K562 (cell line): ENCODE data around the gene LNPEP. TPM values are rescaled to one million over a fixed set of nuclear protein-coding genes. Genes with fewer than 3 reads are reported as not detected.

Experiments
- C11orf30 ChIP-seq: fragments of 450-650 bp; IDR thresholded peaks from 2 replicates; pipeline ENCODE4 v1.6.1; 2016; ENCODE audit warnings: low read depth, mild to moderate bottlenecking
- CHD2 ChIP-seq: IDR thresholded peaks from 2 replicates; pipeline ENCODE4 v1.6.1; 2011; ENCODE audit warnings: low read depth, low read length
- ERF ChIP-seq: fragments of 450-650 bp; formaldehyde crosslinking; IDR thresholded peaks from 2 replicates; pipeline ENCODE4 v1.4.0; 2020; ENCODE audit warnings: mild to moderate bottlenecking, mixed read lengths
- EWSR1 ChIP-seq: fragments of 450-650 bp; IDR thresholded peaks from 2 replicates; pipeline ENCODE4 v1.6.1; 2018; ENCODE audit warnings: borderline replicate concordance, mild to moderate bottlenecking, low read depth, moderate library complexity; ENCODE audit not compliant: partially characterized antibody
- KDM4B ChIP-seq, 2 experiments: fragments of 450-650 bp in 1 of 2; sonication (generic) in 1 of 2; IDR thresholded peaks; 2 replicates each; pipeline ENCODE4 v1.6.1; 2016 to 2017; ENCODE audit warnings: borderline replicate concordance in 2 of 2, antibody characterized with exemption in 1 of 2, low read depth in 1 of 2, mild to moderate bottlenecking in 1 of 2
- MED1 ChIP-seq: sonication (generic); formaldehyde crosslinking; IDR thresholded peaks from 2 replicates; pipeline ENCODE4 v1.8.1; 2023; ENCODE audit warnings: missing genetic modification reagents, borderline replicate concordance
- MTA1 ChIP-seq: fragments of 450-650 bp; IDR thresholded peaks from 2 replicates; pipeline ENCODE4 v1.6.1; 2017; ENCODE audit warnings: borderline replicate concordance
- MYC ChIP-seq, 2 experiments: fragments of 250-450 bp in 1 of 2; sonication (Bioruptor Pico) in 1 of 2; IDR thresholded peaks; 2 replicates each; pipeline versions ENCODE4 v1.5.1 to v1.6.1; 2012 to 2021; ENCODE audit warnings: low read depth in 2 of 2, borderline replicate concordance in 1 of 2, improper control_type of control experiment in 1 of 2, low read length in 1 of 2, mild to moderate bottlenecking in 1 of 2, moderate library complexity in 1 of 2
- NR1H2 ChIP-seq: sonication (generic); formaldehyde crosslinking; IDR thresholded peaks from 2 replicates; pipeline ENCODE4 v1.4.0; 2020; ENCODE audit warnings: mild to moderate bottlenecking, missing genetic modification reagents
- PYGO2 ChIP-seq: fragments of 450-650 bp; IDR thresholded peaks from 2 replicates; pipeline ENCODE4 v1.6.1; 2016; ENCODE audit warnings: mild to moderate bottlenecking, missing genetic modification characterization, moderate library complexity, missing compliant biosample characterization
- RBM14 ChIP-seq: fragments of 200-400 bp; formaldehyde crosslinking; IDR thresholded peaks from 2 replicates; pipeline ENCODE4 v1.6.1; 2018; ENCODE audit warnings: low read depth, mild to moderate bottlenecking, low read length, moderate library complexity, borderline replicate concordance; ENCODE audit not compliant: insufficient read depth
- RBM15 ChIP-seq: fragments of 200-400 bp; formaldehyde crosslinking; IDR thresholded peaks from 2 replicates; pipeline ENCODE4 v1.6.1; 2018; ENCODE audit warnings: mild to moderate bottlenecking, low read length, moderate library complexity; ENCODE audit not compliant: insufficient read depth
- RFX1 ChIP-seq: fragments of 450-650 bp; IDR thresholded peaks from 2 replicates; pipeline ENCODE4 v1.6.1; 2016; ENCODE audit warnings: mild to moderate bottlenecking, moderate library complexity
- TAF9B ChIP-seq: fragments of 450-650 bp; IDR thresholded peaks from 2 replicates; pipeline ENCODE4 v1.6.1; 2018; ENCODE audit warnings: mild to moderate bottlenecking; ENCODE audit not compliant: partially characterized antibody
- ZNF311 ChIP-seq: fragments of 250-450 bp; sonication (Bioruptor Pico); IDR thresholded peaks from 2 replicates; pipeline ENCODE4 v1.4.0; 2020; ENCODE audit warnings: mild to moderate bottlenecking, moderate library complexity
- ZNF778 ChIP-seq: fragments of 450-650 bp; formaldehyde crosslinking; IDR thresholded peaks from 2 replicates; pipeline ENCODE4 v1.4.0; 2020; ENCODE audit warnings: mild to moderate bottlenecking, moderate library complexity
- ZNF780A ChIP-seq: fragments of 250-450 bp; sonication (Bioruptor Pico); IDR thresholded peaks from 2 replicates; pipeline ENCODE4 v1.5.0; 2021; ENCODE audit warnings: mild to moderate bottlenecking
- polyA plus RNA-seq, 8 experiments: library from polyadenylated mRNA; depleted of rRNA in 4 of 8; stranded (reverse) in 5 of 8; unstranded in 3 of 8; fragments of >200 nt; fragmentation: Nextera tagmentation in 2 of 8; fragmentation: Illumina TruSeq in 1 of 8; extraction: Ambion mirVana in 2 of 8; extraction: Trizol in 1 of 8; gene quantifications; 2 replicates each; pipeline versions ENCODE4 v1.2.1 to v1.2.3, GENCODE V29; 2011 to 2014; ENCODE audit warnings: inconsistent platforms in 1 of 8, missing spikeins in 1 of 8
- total RNA-seq, 7 experiments: library from RNA; depleted of rRNA in 6 of 7; stranded (reverse); fragments of >200 nt in 6 of 7; fragmentation: Illumina TruSeq in 2 of 7; extraction: Trizol in 2 of 7; gene quantifications; 2 replicates each; pipeline versions ENCODE4 v1.2.1 to v1.2.3, GENCODE V29; 2011 to 2021; ENCODE audit warnings: low replicate concordance in 1 of 7
- TF ChIP-seq, protein P1 (sequence below): fragments of 450-650 bp; formaldehyde crosslinking; IDR thresholded peaks from 2 replicates; pipeline ENCODE4 v1.4.0; 2022; ENCODE audit warnings: missing genetic modification characterization
- TF ChIP-seq, protein P2 (sequence below): fragments of 200-800 bp; sonication (Bioruptor generic); IDR thresholded peaks from 2 replicates; pipeline ENCODE4 v1.6.1; 2017; ENCODE audit warnings: missing genetic modification characterization, missing compliant biosample characterization
- TF ChIP-seq, protein P3 (sequence below): fragments of 250-450 bp; sonication (Bioruptor Pico); IDR thresholded peaks from 2 replicates; pipeline ENCODE4 v1.4.0; 2020; ENCODE audit warnings: mild to moderate bottlenecking, moderate library complexity

Gene LNPEP
- total and polyA plus RNA-seq, 9 of the 15 experiments (the other 6 are each of a cell fraction or from before 2014, with no cell fraction given), result 2.6 to 27.9 (median 11.2) TPM

DNA sequence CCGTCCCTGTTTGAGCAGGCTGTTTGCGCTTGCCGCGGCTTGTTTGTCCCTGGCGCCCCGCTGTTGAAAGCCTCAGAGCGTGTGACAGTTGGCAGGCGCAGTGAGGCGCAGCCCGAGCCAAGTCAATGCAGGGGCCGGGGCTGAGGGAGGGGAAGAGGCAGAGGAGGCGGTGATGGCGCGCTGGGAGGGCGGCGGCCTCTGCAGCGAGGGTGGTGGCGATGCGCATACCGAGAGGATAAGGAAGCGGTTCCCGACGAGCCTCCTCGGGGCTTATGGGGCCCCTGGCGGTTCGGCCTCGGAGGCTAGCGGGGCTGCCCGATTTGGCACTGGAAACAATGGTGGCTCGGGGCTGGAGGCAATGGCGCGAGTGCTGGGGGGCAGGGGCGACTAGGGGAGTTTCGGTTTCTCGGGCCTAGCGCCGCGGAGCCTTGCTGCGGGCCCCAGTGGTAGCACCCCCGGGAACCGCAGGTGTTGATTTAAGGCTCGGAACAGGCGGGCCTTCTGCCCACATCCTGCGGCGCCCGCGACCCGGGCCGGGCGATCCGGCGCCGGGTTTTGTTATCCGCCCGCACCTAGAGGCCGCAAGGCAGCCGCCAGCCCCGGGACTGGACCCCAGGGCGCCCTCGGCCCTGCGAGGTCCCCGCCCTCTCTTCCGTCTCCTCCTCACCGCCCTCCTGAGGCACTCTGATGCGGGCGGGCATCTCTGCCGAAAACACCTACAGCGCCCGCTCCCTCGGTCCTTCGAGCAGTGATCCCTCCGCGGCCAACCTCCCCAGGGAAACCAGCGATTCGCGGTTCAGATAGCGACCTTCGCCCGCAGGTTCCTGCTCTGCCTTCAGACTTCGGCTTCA, 947 bp upstream of the LNPEP start (continued):
- peak; percentile 12; the same call in 1 of the 2 replicates for TF ChIP-seq CHD2
- peak; percentile 85 for TF ChIP-seq TAF9B
- TF ChIP-seq, protein P1, sequence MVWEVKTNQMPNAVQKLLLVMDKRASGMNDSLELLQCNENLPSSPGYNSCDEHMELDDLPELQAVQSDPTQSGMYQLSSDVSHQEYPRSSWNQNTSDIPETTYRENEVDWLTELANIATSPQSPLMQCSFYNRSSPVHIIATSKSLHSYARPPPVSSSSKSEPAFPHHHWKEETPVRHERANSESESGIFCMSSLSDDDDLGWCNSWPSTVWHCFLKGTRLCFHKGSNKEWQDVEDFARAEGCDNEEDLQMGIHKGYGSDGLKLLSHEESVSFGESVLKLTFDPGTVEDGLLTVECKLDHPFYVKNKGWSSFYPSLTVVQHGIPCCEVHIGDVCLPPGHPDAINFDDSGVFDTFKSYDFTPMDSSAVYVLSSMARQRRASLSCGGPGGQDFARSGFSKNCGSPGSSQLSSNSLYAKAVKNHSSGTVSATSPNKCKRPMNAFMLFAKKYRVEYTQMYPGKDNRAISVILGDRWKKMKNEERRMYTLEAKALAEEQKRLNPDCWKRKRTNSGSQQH, result no peak
- no peak for TF ChIP-seq ZNF311
- TF ChIP-seq, protein P2, sequence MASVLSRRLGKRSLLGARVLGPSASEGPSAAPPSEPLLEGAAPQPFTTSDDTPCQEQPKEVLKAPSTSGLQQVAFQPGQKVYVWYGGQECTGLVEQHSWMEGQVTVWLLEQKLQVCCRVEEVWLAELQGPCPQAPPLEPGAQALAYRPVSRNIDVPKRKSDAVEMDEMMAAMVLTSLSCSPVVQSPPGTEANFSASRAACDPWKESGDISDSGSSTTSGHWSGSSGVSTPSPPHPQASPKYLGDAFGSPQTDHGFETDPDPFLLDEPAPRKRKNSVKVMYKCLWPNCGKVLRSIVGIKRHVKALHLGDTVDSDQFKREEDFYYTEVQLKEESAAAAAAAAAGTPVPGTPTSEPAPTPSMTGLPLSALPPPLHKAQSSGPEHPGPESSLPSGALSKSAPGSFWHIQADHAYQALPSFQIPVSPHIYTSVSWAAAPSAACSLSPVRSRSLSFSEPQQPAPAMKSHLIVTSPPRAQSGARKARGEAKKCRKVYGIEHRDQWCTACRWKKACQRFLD (CRISPR knock-in tag), result peak; percentile 82; the same call in 1 of the 2 replicates
- TF ChIP-seq MTA1, result peak; percentile 31; the same call in 1 of the 2 replicates
- no peak for TF ChIP-seq C11orf30
- TF ChIP-seq ERF (CRISPR knock-in tag), result no peak; the same call in none of the 2 replicates
- no peak for TF ChIP-seq ZNF780A (CRISPR knock-in tag)
- peak; percentile 71; the same call in 1 of the 2 replicates for TF ChIP-seq MYC (IDR thresholded peaks at IDR 0.05; ENCODE audit: low read depth, low read length)
- peak; percentile 63; the same call in 1 of the 2 replicates for TF ChIP-seq MYC (CRISPR knock-in tag; IDR thresholded peaks at IDR 0.05; ENCODE audit: borderline replicate concordance, low read depth)
- TF ChIP-seq RBM14, result no peak
- no peak for TF ChIP-seq RBM15
- TF ChIP-seq, protein P3, sequence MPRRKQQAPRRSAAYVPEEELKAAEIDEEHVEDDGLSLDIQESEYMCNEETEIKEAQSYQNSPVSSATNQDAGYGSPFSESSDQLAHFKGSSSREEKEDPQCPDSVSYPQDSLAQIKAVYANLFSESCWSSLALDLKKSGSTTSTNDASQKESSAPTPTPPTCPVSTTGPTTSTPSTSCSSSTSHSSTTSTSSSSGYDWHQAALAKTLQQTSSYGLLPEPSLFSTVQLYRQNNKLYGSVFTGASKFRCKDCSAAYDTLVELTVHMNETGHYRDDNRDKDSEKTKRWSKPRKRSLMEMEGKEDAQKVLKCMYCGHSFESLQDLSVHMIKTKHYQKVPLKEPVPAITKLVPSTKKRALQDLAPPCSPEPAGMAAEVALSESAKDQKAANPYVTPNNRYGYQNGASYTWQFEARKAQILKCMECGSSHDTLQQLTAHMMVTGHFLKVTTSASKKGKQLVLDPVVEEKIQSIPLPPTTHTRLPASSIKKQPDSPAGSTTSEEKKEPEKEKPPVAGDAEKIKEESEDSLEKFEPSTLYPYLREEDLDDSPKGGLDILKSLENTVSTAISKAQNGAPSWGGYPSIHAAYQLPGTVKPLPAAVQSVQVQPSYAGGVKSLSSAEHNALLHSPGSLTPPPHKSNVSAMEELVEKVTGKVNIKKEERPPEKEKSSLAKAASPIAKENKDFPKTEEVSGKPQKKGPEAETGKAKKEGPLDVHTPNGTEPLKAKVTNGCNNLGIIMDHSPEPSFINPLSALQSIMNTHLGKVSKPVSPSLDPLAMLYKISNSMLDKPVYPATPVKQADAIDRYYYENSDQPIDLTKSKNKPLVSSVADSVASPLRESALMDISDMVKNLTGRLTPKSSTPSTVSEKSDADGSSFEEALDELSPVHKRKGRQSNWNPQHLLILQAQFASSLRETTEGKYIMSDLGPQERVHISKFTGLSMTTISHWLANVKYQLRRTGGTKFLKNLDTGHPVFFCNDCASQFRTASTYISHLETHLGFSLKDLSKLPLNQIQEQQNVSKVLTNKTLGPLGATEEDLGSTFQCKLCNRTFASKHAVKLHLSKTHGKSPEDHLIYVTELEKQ (CRISPR knock-in tag), result no peak
- no peak for TF ChIP-seq ZNF778
- TF ChIP-seq PYGO2 (tag), result no peak
- TF ChIP-seq RFX1, result no peak
- no peak for TF ChIP-seq NR1H2 (CRISPR knock-in tag)
- TF ChIP-seq EWSR1, result no peak
- TF ChIP-seq KDM4B (IDR thresholded peaks at IDR 0.05; ENCODE audit: borderline replicate concordance in 2 of 2, low read depth in 1 of 2), result peak in 1 of 2 experiments; percentile 57; a peak in 1 of 4 replicates
- no peak for TF ChIP-seq MED1 (CRISPR knock-in tag)
